ENCODE measurements around the gene RNF223.

Gene RNF223

DNA sequence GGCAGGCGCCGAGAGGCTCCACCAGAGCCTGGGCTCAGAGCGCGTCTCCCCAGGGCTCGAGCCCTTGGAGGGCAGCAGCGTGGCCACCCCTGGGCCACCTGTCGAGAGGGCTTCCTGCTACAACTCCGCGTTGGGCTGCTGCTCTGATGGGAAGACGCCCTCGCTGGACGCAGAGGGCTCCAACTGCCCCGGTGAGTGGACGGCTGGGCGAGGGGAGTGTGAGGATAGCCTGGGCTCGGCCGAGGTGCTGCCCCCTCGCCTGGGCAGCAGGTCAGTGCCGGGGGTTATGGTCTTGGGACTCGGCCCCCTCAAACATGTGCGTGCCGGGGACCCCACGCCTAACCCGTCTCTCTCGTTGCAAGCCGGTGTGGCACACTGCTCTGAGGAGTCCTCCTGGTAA is 27.3 kb downstream of the RNF223 start:
- no peak for TF ChIP-seq CTCF (conservative IDR thresholded peaks at IDR 0.05; ENCODE audit: control insufficient read depth, insufficient read depth, low read depth, low read length)
- no peak for DNase-seq (ENCODE audit: low read depth)
- H3K4me3 ChIP-seq (ENCODE audit: control insufficient read depth, low read depth, low read length): no peak overlapping the region

GRCh38 chr1:1046243-1046642 is 27.9 kb downstream of the RNF223 start:
- no peak overlapping the region for H3K4me3 ChIP-seq (ENCODE audit: control insufficient read depth, low read depth, low read length)
- DNase-seq (ENCODE audit: low read depth): no peak
- TF ChIP-seq CTCF (conservative IDR thresholded peaks at IDR 0.05; ENCODE audit: control insufficient read depth, insufficient read depth, low read depth, low read length): no peak

DNA sequence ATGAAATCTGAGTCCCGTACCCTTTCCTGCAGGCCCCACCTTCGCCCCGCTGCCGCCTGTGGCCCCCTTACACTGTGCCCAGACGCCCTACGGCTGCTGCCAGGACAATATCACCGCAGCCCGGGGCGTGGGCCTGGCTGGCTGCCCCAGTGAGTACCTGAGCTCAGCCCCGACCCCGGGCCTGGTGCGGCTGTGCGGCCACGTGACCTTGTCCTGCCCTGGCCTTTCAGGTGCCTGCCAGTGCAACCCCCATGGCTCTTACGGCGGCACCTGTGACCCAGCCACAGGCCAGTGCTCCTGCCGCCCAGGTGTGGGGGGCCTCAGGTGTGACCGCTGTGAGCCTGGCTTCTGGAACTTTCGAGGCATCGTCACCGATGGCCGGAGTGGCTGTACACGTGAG is 29.0 kb downstream of the RNF223 start:
- no peak for TF ChIP-seq CTCF (conservative IDR thresholded peaks at IDR 0.05; ENCODE audit: control insufficient read depth, insufficient read depth, low read depth, low read length)
- no peak overlapping the region for H3K4me3 ChIP-seq (ENCODE audit: control insufficient read depth, low read depth, low read length)
- DNase-seq (ENCODE audit: low read depth): no peak

- no peak for TF ChIP-seq CTCF (conservative IDR thresholded peaks at IDR 0.05; ENCODE audit: control insufficient read depth, insufficient read depth, low read depth, low read length)
- H3K4me3 ChIP-seq (ENCODE audit: control insufficient read depth, low read depth, low read length): no peak overlapping the region
- no peak for DNase-seq (ENCODE audit: low read depth)
These were observed 29.5 kb downstream of the RNF223 start for GRCh38 chr1:1044455-1045078.

GRCh38 chr1:1043921-1044320 is 30.2 kb downstream of the RNF223 start:
- TF ChIP-seq CTCF (conservative IDR thresholded peaks at IDR 0.05; ENCODE audit: control insufficient read depth, insufficient read depth, low read depth, low read length): no peak
- DNase-seq (ENCODE audit: low read depth): no peak
- H3K4me3 ChIP-seq (ENCODE audit: control insufficient read depth, low read depth, low read length): no peak overlapping the region

DNA sequence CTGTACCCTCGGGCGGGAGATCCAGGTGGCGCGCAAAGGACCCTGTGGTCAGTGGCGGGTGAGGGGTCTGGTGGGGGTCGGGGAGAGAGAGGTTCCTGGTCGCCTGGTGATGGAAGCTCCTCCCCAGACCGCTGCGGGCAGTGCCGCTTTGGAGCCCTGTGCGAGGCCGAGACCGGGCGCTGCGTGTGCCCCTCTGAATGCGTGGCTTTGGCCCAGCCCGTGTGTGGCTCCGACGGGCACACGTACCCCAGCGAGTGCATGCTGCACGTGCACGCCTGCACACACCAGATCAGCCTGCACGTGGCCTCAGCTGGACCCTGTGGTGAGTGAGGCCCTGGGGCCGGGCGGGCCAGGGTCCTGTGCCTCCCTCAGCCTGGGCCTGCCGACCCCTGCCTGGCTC is 30.7 kb downstream of the RNF223 start:
- no peak for TF ChIP-seq CTCF (conservative IDR thresholded peaks at IDR 0.05; ENCODE audit: control insufficient read depth, insufficient read depth, low read depth, low read length)
- no peak for DNase-seq (ENCODE audit: low read depth)
- no peak overlapping the region for H3K4me3 ChIP-seq (ENCODE audit: control insufficient read depth, low read depth, low read length)

DNA sequence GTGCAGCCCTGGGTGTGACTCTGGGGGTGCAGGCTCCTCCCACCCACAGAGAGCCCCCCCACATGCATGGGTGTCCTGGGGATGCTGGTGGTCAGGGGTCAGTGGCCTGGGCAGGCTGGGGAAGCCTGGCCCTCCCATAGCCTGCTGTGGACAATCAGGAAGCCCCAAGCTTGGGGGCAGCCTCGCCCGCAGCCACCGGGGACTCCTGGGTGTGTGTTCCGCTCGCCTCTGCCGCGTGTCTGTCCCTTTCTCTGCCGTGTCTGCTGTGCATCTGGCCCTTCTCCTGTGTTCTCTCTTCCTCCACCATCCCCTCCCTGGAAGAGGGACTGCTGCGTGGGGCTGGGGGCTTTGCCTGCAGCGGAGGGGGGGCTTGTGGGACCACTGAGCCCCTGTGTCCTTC is 31.3 kb downstream of the RNF223 start:
- no peak overlapping the region for H3K4me3 ChIP-seq (ENCODE audit: control insufficient read depth, low read depth, low read length)
- no peak for TF ChIP-seq CTCF (conservative IDR thresholded peaks at IDR 0.05; ENCODE audit: control insufficient read depth, insufficient read depth, low read depth, low read length)
- no peak for DNase-seq (ENCODE audit: low read depth)
